ENCODE data around the gene ZNF189.

GRCh38 chr9:101453776-101454570 is 55.3 kb downstream of the ZNF189 start:
- TF ChIP-seq CTCF (IDR thresholded peaks at IDR 0.05), result no peak
- TF ChIP-seq POLR2A (IDR thresholded peaks at IDR 0.05), result no peak
- no peak for TF ChIP-seq EP300 (IDR thresholded peaks at IDR 0.05)
